Liver (tissue), 3 donors: ENCODE data around the gene BTBD6.

Experiments
- ATF3 ChIP-seq: IDR thresholded peaks from 2 replicates; pipeline ENCODE4 v1.6.1; 2016; ENCODE audit warnings: antibody characterized with exemption
- CTCF ChIP-seq: fragments of 150-350 bp; IDR thresholded peaks from 2 replicates; pipeline ENCODE4 v1.5.1; 2017; ENCODE audit warnings: improper control_type of control experiment, low read depth, low read length; ENCODE audit not compliant: missing input control
- JUND ChIP-seq, 2 donors: IDR thresholded peaks; 2 replicates each; pipeline ENCODE4 v1.6.1; 2016; ENCODE audit warnings: antibody characterized with exemption in 2 of 2
- RAD21 ChIP-seq, 2 donors: IDR thresholded peaks; 2 replicates each; pipeline ENCODE4 v1.6.1; 2016; ENCODE audit warnings: antibody characterized with exemption in 2 of 2, mild to moderate bottlenecking in 2 of 2
- REST ChIP-seq: IDR thresholded peaks from 2 replicates; pipeline ENCODE4 v1.6.1; 2016; ENCODE audit warnings: antibody characterized with exemption, mild to moderate bottlenecking
- SP1 ChIP-seq: IDR thresholded peaks from 2 replicates; pipeline ENCODE4 v1.6.1; 2018; ENCODE audit warnings: antibody characterized with exemption, mild to moderate bottlenecking
- TAF1 ChIP-seq: conservative IDR thresholded peaks from 2 replicates; pipeline ENCODE4 v1.6.1; 2016; ENCODE audit warnings: antibody characterized with exemption, mild to moderate bottlenecking
- donor health status: healthy.
- donor health status: healthy.

GRCh38 chr14:105247026-105247425 is 1.3 kb upstream of the BTBD6 start:
- TF ChIP-seq ATF3 (no peak), CTCF (no peak), REST (no peak), RAD21 (IDR thresholded peaks at IDR 0.05) (no peak), TAF1 (no peak), JUND (IDR thresholded peaks at IDR 0.05) (no peak), SP1 (no peak)
